GM19351 (cell line): ENCODE data around the gene GLI1.
A peak's percentile ranks its signal among the peaks of the same experiment; 100 is the strongest.
"Not testable (repeated sequence)": the region's sequence is repeated elsewhere in the genome, so short reads cannot be mapped to it uniquely, and the experiment has no call there.

Experiments
- ATAC-seq: cut with Tn5 transposase; IDR thresholded peaks from one replicate; pipeline ENCODE4 v1.9.1; 2021; ENCODE audit warnings: mild to moderate bottlenecking, moderate library complexity; ENCODE audit not compliant: unreplicated experiment

Gene GLI1

GRCh38 chr12:57459750-57460467 is at the start of gene GLI1:
Gene GLI1 (plus strand): TSS chr12:57459785. CDS start chr12:57463692, 3,907 bp downstream.
- ATAC-seq: no peak

- ATAC-seq: no peak
These were observed 49.1 kb upstream of the GLI1 start for GRCh38 chr12:57410534-57410933.

GRCh38 chr12:57414160-57414559 is 45.4 kb upstream of the GLI1 start:
- ATAC-seq: not testable (repeated sequence)

- ATAC-seq: no peak
These were observed 44.5 kb upstream of the GLI1 start for GRCh38 chr12:57415088-57415487.

- no peak for ATAC-seq
These were observed 43.3 kb upstream of the GLI1 start for GRCh38 chr12:57416039-57416996.

GRCh38 chr12:57418255-57418654 is 41.3 kb upstream of the GLI1 start:
- no peak for ATAC-seq

- ATAC-seq: no peak
These were observed 40.1 kb upstream of the GLI1 start for GRCh38 chr12:57419495-57419894.

GRCh38 chr12:57420482-57420881 is 39.1 kb upstream of the GLI1 start:
- ATAC-seq: no peak

GRCh38 chr12:57426948-57427347 is 32.6 kb upstream of the GLI1 start:
- ATAC-seq: not testable (repeated sequence)

- no peak for ATAC-seq
These were observed 30.6 kb upstream of the GLI1 start for GRCh38 chr12:57428965-57429364.

GRCh38 chr12:57429473-57430111 is 30.0 kb upstream of the GLI1 start:
- ATAC-seq: no peak

GRCh38 chr12:57430112-57430930 is 29.3 kb upstream of the GLI1 start:
- ATAC-seq: peak; percentile 59

- ATAC-seq: peak; percentile 93
These were observed 28.5 kb upstream of the GLI1 start, which contains the start of gene R3HDM2 for GRCh38 chr12:57430931-57431566. Gene R3HDM2 (minus strand): TSS chr12:57431043. CDS start chr12:57310428, 120,615 bp downstream.

- ATAC-seq: no peak
These were observed 27.9 kb upstream of the GLI1 start for GRCh38 chr12:57431654-57432188.

GRCh38 chr12:57433370-57433769 is 26.2 kb upstream of the GLI1 start:
- no peak for ATAC-seq

GRCh38 chr12:57434517-57435223 is 24.9 kb upstream of the GLI1 start, which contains the start of gene INHBC:
Gene INHBC (plus strand): TSS chr12:57434784. CDS start chr12:57434887, 103 bp downstream.
- no peak for ATAC-seq

- ATAC-seq: no peak
These were observed 24.3 kb upstream of the GLI1 start for GRCh38 chr12:57435293-57435692.

GRCh38 chr12:57438400-57438799 is 21.2 kb upstream of the GLI1 start:
- ATAC-seq: no peak

- ATAC-seq: no peak
These were observed 19.8 kb upstream of the GLI1 start for GRCh38 chr12:57439762-57440266.
